H9 (cell line): Measurements from ENCODE around the gene NFYB. TPM values are rescaled to one million over a fixed set of nuclear protein-coding genes. Genes with fewer than 3 reads are reported as not detected.

ENCODE experiments used
- DNase-seq: peaks from one replicate; pipeline ENCODE4 v3.0.0-alpha.2; 2017
- H2AFZ ChIP-seq: one replicate; pipeline ENCODE4 v1.6.1; 2013; ENCODE audit warnings: mild to moderate bottlenecking, low read length, control low read depth, moderate library complexity
- H2AK5ac ChIP-seq: 2 replicates; pipeline ENCODE4 v1.6.1; 2013; ENCODE audit warnings: low read length, control low read depth, mixed read lengths; ENCODE audit not compliant: insufficient read length
- H2BK120ac ChIP-seq: one replicate; pipeline ENCODE4 v1.6.1; 2013; ENCODE audit warnings: low read depth, mild to moderate bottlenecking, low read length, control low read depth, inconsistent platforms; ENCODE audit not compliant: poor library complexity, severe bottlenecking
- H2BK12ac ChIP-seq: 2 replicates; pipeline ENCODE4 v1.6.1; 2013; ENCODE audit warnings: low read length, control low read depth, mixed read lengths, low read depth; ENCODE audit not compliant: insufficient read length
- H2BK15ac ChIP-seq: 2 replicates; pipeline ENCODE4 v1.6.1; 2013; ENCODE audit warnings: low read depth, low read length, control low read depth
- H2BK20ac ChIP-seq: one replicate; pipeline ENCODE4 v1.6.1; 2013; ENCODE audit warnings: low read depth, mild to moderate bottlenecking, low read length, control low read depth, inconsistent platforms; ENCODE audit not compliant: poor library complexity, severe bottlenecking
- H2BK5ac ChIP-seq: 2 replicates; pipeline ENCODE4 v1.6.1; 2013; ENCODE audit warnings: low read length, control low read depth, mixed read lengths; ENCODE audit not compliant: insufficient read length
- H3K14ac ChIP-seq: 2 replicates; pipeline ENCODE4 v1.6.1; 2013; ENCODE audit warnings: low read length, control low read depth; ENCODE audit not compliant: insufficient read depth
- H3K18ac ChIP-seq: 2 replicates; pipeline ENCODE4 v1.6.1; 2013; ENCODE audit warnings: low read depth, mild to moderate bottlenecking, mixed read lengths, low read length, control low read depth; ENCODE audit not compliant: insufficient read length
- H3K23ac ChIP-seq: 2 replicates; pipeline ENCODE4 v1.6.1; 2013; ENCODE audit warnings: low read length, control low read depth, mixed read lengths, low read depth; ENCODE audit not compliant: insufficient read length
- H3K23me2 ChIP-seq: 2 replicates; pipeline ENCODE4 v1.6.1; 2013; ENCODE audit warnings: low read depth, mild to moderate bottlenecking, mixed read lengths, low read length, control low read depth; ENCODE audit not compliant: insufficient read length, poor library complexity, severe bottlenecking
- H3K27ac ChIP-seq: 2 replicates; pipeline ENCODE4 v1.5.1; 2013; ENCODE audit warnings: low read length, control low read depth, mixed read lengths, low read depth; ENCODE audit not compliant: insufficient read length
- H3K27me3 ChIP-seq: 2 replicates; pipeline ENCODE4 v1.6.1; 2013; ENCODE audit warnings: low read length, control low read depth, inconsistent platforms; ENCODE audit not compliant: insufficient read depth
- H3K4ac ChIP-seq: 2 replicates; pipeline ENCODE4 v1.6.1; 2013; ENCODE audit warnings: low read depth, mild to moderate bottlenecking, control low read depth, inconsistent platforms, low read length, moderate library complexity
- H3K4me1 ChIP-seq: 2 replicates; pipeline ENCODE4 v1.6.1; 2013; ENCODE audit warnings: low read length, control low read depth, inconsistent platforms; ENCODE audit not compliant: insufficient read depth
- H3K4me2 ChIP-seq: 2 replicates; pipeline ENCODE4 v1.6.1; 2013; ENCODE audit warnings: low read length, control low read depth, mixed read lengths; ENCODE audit not compliant: insufficient read length, insufficient read depth
- H3K56ac ChIP-seq: 2 replicates; pipeline ENCODE4 v1.6.1; 2013; ENCODE audit warnings: low read depth, mild to moderate bottlenecking, mixed read lengths, low read length, control low read depth; ENCODE audit not compliant: insufficient read length
- H3K79me1 ChIP-seq: 2 replicates; pipeline ENCODE4 v1.6.1; 2013; ENCODE audit warnings: low read depth, mild to moderate bottlenecking, moderate library complexity, low read length, control low read depth, inconsistent platforms; ENCODE audit not compliant: insufficient read depth, poor library complexity, severe bottlenecking
- H3K79me2 ChIP-seq: 2 replicates; pipeline ENCODE4 v1.6.1; 2013; ENCODE audit warnings: low read length, control low read depth, inconsistent platforms; ENCODE audit not compliant: insufficient read depth
- H3K9ac ChIP-seq: 2 replicates; pipeline ENCODE4 v1.6.1; 2013; ENCODE audit warnings: low read length, control low read depth, mixed read lengths; ENCODE audit not compliant: insufficient read length; ENCODE audit errors: extremely low read depth
- H3K9me3 ChIP-seq: one replicate; pipeline ENCODE4 v1.6.1; 2013; ENCODE audit warnings: low read depth, low read length, inconsistent platforms; ENCODE audit not compliant: control insufficient read depth
- H3T11ph ChIP-seq: one replicate; pipeline ENCODE4 v1.6.1; 2013; ENCODE audit warnings: mild to moderate bottlenecking, low read length, control low read depth, inconsistent platforms
- H4K20me1 ChIP-seq: one replicate; pipeline ENCODE4 v1.6.1; 2013; ENCODE audit not compliant: control insufficient read depth, insufficient read length, insufficient read depth
- H4K5ac ChIP-seq: 2 replicates; pipeline ENCODE4 v1.6.1; 2013; ENCODE audit warnings: low read depth, mild to moderate bottlenecking, mixed read lengths, low read length, control low read depth; ENCODE audit not compliant: insufficient read length
- H4K8ac ChIP-seq: replicated peaks from 2 replicates; pipeline ENCODE4 v1.6.1; 2013; ENCODE audit warnings: low read length, control low read depth, mixed read lengths, low read depth; ENCODE audit not compliant: insufficient read length
- H4K91ac ChIP-seq: 2 replicates; pipeline ENCODE4 v1.6.1; 2013; ENCODE audit warnings: low read depth, mild to moderate bottlenecking, moderate library complexity, mixed read lengths, low read length, control low read depth; ENCODE audit not compliant: insufficient read length
- H3K27ac Mint-ChIP-seq, 3 experiments: 2 replicates in 2 of 3; 3 replicates in 1 of 3; pipeline ENCODE4 v1.8.0; 2020 to 2021; ENCODE audit warnings: mixed read lengths in 3 of 3, mild to moderate bottlenecking in 1 of 3, moderate library complexity in 1 of 3
- H3K27me3 Mint-ChIP-seq: 2 replicates; pipeline ENCODE4 v1.8.0; 2021; ENCODE audit warnings: low read depth, mild to moderate bottlenecking, moderate library complexity, mixed read lengths
- H3K36me3 Mint-ChIP-seq, 3 experiments: 2 replicates in 2 of 3; 3 replicates in 1 of 3; pipeline ENCODE4 v1.8.0; 2020 to 2021; ENCODE audit warnings: low read depth in 3 of 3, mixed read lengths in 3 of 3; ENCODE audit not compliant: insufficient read depth in 1 of 3
- H3K4me1 Mint-ChIP-seq, 2 experiments: 2 replicates each; pipeline ENCODE4 v1.8.0; 2020; ENCODE audit warnings: mixed read lengths in 2 of 2
- H3K4me3 Mint-ChIP-seq, 2 experiments: 2 replicates in 1 of 2; 3 replicates in 1 of 2; pipeline ENCODE4 v1.8.0; 2020 to 2021; ENCODE audit warnings: mild to moderate bottlenecking in 2 of 2, mixed read lengths in 2 of 2, moderate library complexity in 1 of 2
- H3K9me3 Mint-ChIP-seq, 2 experiments: 2 replicates in 1 of 2; 3 replicates in 1 of 2; pipeline ENCODE4 v1.8.0; 2020; ENCODE audit warnings: mild to moderate bottlenecking in 2 of 2, mixed read lengths in 2 of 2, moderate library complexity in 1 of 2
- CTCF ChIP-seq: fragments of 200-600 bp; sonication (generic); conservative IDR thresholded peaks from 3 replicates; pipeline ENCODE4 v1.8.0; 2021; ENCODE audit warnings: antibody characterized with exemption, mild to moderate bottlenecking
- WGBS: extraction: QIAGEN DNeasy Blood & Tissue Kit; methylation state at CpG from one replicate; pipeline ENCODE4 v1.1.7; 2013; ENCODE audit warnings: missing lambda C conversion rate, low lambda C conversion rate, mixed read lengths; ENCODE audit not compliant: insufficient read length; ENCODE audit errors: extremely low coverage; 5-methylcytosine and 5-hydroxymethylcytosine counted together
- total RNA-seq: library from RNA; stranded (reverse); gene quantifications from 2 replicates; pipeline ENCODE4 v1.2.1, GENCODE V29; 2021

Gene NFYB
- total RNA-seq, 1 experiment from 2014 or later = 52.5 TPM

- Mint-ChIP-seq H3K27me3 (peaks cover 2% of the 10 kb centered on the region), H3K36me3 (no peaks in the 10 kb centered on the region), H3K4me3 (no peak overlapping the region), H3K4me1 (no peaks in the 10 kb centered on the region), H3K27ac (no peak overlapping the region), H3K9me3 (no peaks in the 10 kb centered on the region)
- no peak overlapping the region for H2BK15ac ChIP-seq
- H3K9me3 ChIP-seq = no peaks in the 10 kb centered on the region
- H4K8ac ChIP-seq = no peak overlapping the region
- H4K5ac ChIP-seq = no peak overlapping the region
- H4K91ac ChIP-seq = no peak overlapping the region
- no peak overlapping the region for H3K27ac ChIP-seq
- H3K18ac ChIP-seq = no peak overlapping the region
- H2BK120ac ChIP-seq = no peak overlapping the region
- H2BK5ac ChIP-seq = no peak overlapping the region
- H3K14ac ChIP-seq = no peak overlapping the region
- H3K4me1 ChIP-seq = no peaks in the 10 kb centered on the region
- no peak overlapping the region for H3K23ac ChIP-seq
- H3K9ac ChIP-seq = no peak overlapping the region
- H4K20me1 ChIP-seq = no peaks in the 10 kb centered on the region
- H3T11ph ChIP-seq = no peak overlapping the region
- no peak overlapping the region for H2BK20ac ChIP-seq
- no peak overlapping the region for H3K4me2 ChIP-seq
- no peak for TF ChIP-seq CTCF
- H3K79me2 ChIP-seq = no peaks in the 10 kb centered on the region
- no CpG with 5 or more reads among the region's 8 CpGs for WGBS
- H3K27me3 ChIP-seq = no peaks in the 10 kb centered on the region
- H3K4ac ChIP-seq = no peak overlapping the region
- no peaks in the 10 kb centered on the region for H3K79me1 ChIP-seq
- H2AFZ ChIP-seq = no peak overlapping the region
- H3K56ac ChIP-seq = no peak overlapping the region
- H2AK5ac ChIP-seq = no peak overlapping the region
- H3K23me2 ChIP-seq = no peaks in the 10 kb centered on the region
- no peak overlapping the region for H2BK12ac ChIP-seq
- no peak for DNase-seq
These were observed 39.9 kb upstream of the NFYB start for GRCh38 chr12:104177663-104178501.
